NCI-H82 (cell line): ENCODE results near the gene CXCL14.
"Not testable (repeated sequence)": the region's sequence is repeated elsewhere in the genome, so short reads cannot be mapped to it uniquely, and the experiment has no call there.

Experiments used
- DNase-seq: peaks from one replicate; lab custom pipeline; 2025; lab: John Stamatoyannopoulos, UW

Gene CXCL14

GRCh38 chr5:135543001-135543484 lies 35.7 kb downstream of the CXCL14 start:
- DNase-seq: no peak

- DNase-seq: no peak
Measured at GRCh38 chr5:135541807-135542502, 36.8 kb downstream of the CXCL14 start.

GRCh38 chr5:135539430-135540005 lies 39.3 kb downstream of the CXCL14 start:
- no peak for DNase-seq

- DNase-seq: peak; percentile 22
Measured at GRCh38 chr5:135538261-135538660, 40.5 kb downstream of the CXCL14 start.

- no peak for DNase-seq
Measured at GRCh38 chr5:135537745-135538144, 41.0 kb downstream of the CXCL14 start.

- no peak for DNase-seq
Measured at GRCh38 chr5:135537271-135537670, 41.5 kb downstream of the CXCL14 start.

- peak; percentile 97 for DNase-seq
Measured at GRCh38 chr5:135535820-135536801, 42.7 kb downstream of the CXCL14 start, which contains the start of gene NEUROG1. Gene NEUROG1 (minus strand): TSS chr5:135535964. CDS start chr5:135535690, 274 bp downstream.

GRCh38 chr5:135535420-135535819 lies 43.4 kb downstream of the CXCL14 start:
- DNase-seq: no peak

- peak; percentile 56 for DNase-seq
Measured at GRCh38 chr5:135534609-135535419, 44.0 kb downstream of the CXCL14 start.

- peak; percentile 95 for DNase-seq
Measured at GRCh38 chr5:135533794-135534193, 45.0 kb downstream of the CXCL14 start.

GRCh38 chr5:135533334-135533733 lies 45.5 kb downstream of the CXCL14 start:
- DNase-seq: peak; percentile 95

GRCh38 chr5:135529576-135529975 lies 49.2 kb downstream of the CXCL14 start:
- DNase-seq: not testable (repeated sequence)

- DNase-seq: no peak
Measured at GRCh38 chr5:135526924-135527323, 51.9 kb downstream of the CXCL14 start.

GRCh38 chr5:135521964-135522363 lies 56.8 kb downstream of the CXCL14 start:
- DNase-seq: no peak
